CD14-positive monocyte (primary cell): ENCODE results near the gene ATP2C2. TPM values are rescaled to one million over a fixed set of nuclear protein-coding genes. Genes with fewer than 3 reads are reported as not detected.

Experiments used
- DNase-seq, 3 donors: peaks; one replicate each; pipeline ENCODE4 v3.0.0-alpha.2; 2011 to 2022
- H2AFZ ChIP-seq: 2 replicates; pipeline ENCODE4 v1.6.0; 2012; ENCODE audit warnings: mild to moderate bottlenecking, low read depth, low read length, inconsistent platforms; ENCODE audit not compliant: insufficient read depth, poor library complexity, severe bottlenecking
- H3K27ac ChIP-seq, 2 donors: 1 replicate in 1 of 2; 2 replicates in 1 of 2; pipeline ENCODE4 v1.5.1; 2012 to 2013; ENCODE audit warnings: low read length in 2 of 2, control low read depth in 1 of 2, inconsistent platforms in 1 of 2, low read depth in 1 of 2, mild to moderate bottlenecking in 1 of 2
- H3K27me3 ChIP-seq, 2 donors: one replicate each; pipeline versions ENCODE4 v1.6.0 to v1.6.1; 2011 to 2013; ENCODE audit warnings: low read length in 2 of 2; ENCODE audit not compliant: control insufficient read depth in 2 of 2, insufficient read depth in 2 of 2
- H3K36me3 ChIP-seq, 2 donors: replicated peaks in 1 of 2; 1 replicate in 1 of 2; 2 replicates in 1 of 2; pipeline versions ENCODE4 v1.5.1 to v1.6.1; 2012 to 2013; ENCODE audit warnings: low read length in 2 of 2, control low read depth in 1 of 2, inconsistent platforms in 1 of 2, mild to moderate bottlenecking in 1 of 2; ENCODE audit not compliant: insufficient read depth in 2 of 2, control insufficient read depth in 1 of 2
- H3K4me1 ChIP-seq, 2 donors: 1 replicate in 1 of 2; 2 replicates in 1 of 2; pipeline versions ENCODE4 v1.5.1 to v1.6.1; 2012 to 2013; ENCODE audit warnings: low read length in 2 of 2, control low read depth in 1 of 2, inconsistent platforms in 1 of 2, mild to moderate bottlenecking in 1 of 2, moderate library complexity in 1 of 2; ENCODE audit not compliant: insufficient read depth in 2 of 2, control insufficient read depth in 1 of 2
- H3K4me2 ChIP-seq: replicated peaks from 2 replicates; pipeline ENCODE3; 2012; ENCODE audit warnings: low read length, moderate library complexity, mild to moderate bottlenecking; ENCODE audit not compliant: poor library complexity, severe bottlenecking; ENCODE audit errors: extremely low read depth
- H3K4me3 ChIP-seq, 3 experiments: fragments of 200-600 bp in 1 of 3; sonication (generic) in 1 of 3; replicated peaks in 1 of 3; 1 replicate in 2 of 3; 2 replicates in 1 of 3; pipeline ENCODE4 v1.5.1; 2011 to 2013; ENCODE audit warnings: low read length in 3 of 3, mild to moderate bottlenecking in 3 of 3, control low read depth in 2 of 3, low read depth in 2 of 3, inconsistent platforms in 1 of 3, moderate library complexity in 1 of 3
- H3K79me2 ChIP-seq: 2 replicates; pipeline ENCODE4 v1.6.0; 2012; ENCODE audit warnings: mild to moderate bottlenecking, control low read depth, inconsistent platforms, low read length, moderate library complexity; ENCODE audit not compliant: insufficient read depth
- H3K9ac ChIP-seq: 2 replicates; pipeline ENCODE4 v1.6.0; 2017; ENCODE audit warnings: low read length, mild to moderate bottlenecking; ENCODE audit not compliant: insufficient read depth, poor library complexity, severe bottlenecking
- H3K9me3 ChIP-seq, 2 donors: replicated peaks in 1 of 2; 1 replicate in 1 of 2; 2 replicates in 1 of 2; pipeline versions ENCODE4 v1.5.1 to v1.6.1; 2012 to 2013; ENCODE audit warnings: low read length in 2 of 2, control low read depth in 1 of 2; ENCODE audit not compliant: control insufficient read depth in 1 of 2, insufficient read depth in 1 of 2
- H4K20me1 ChIP-seq: 2 replicates; pipeline ENCODE4 v1.6.0; 2012; ENCODE audit warnings: mild to moderate bottlenecking, low read length, control low read depth, moderate library complexity; ENCODE audit not compliant: insufficient read depth
- H3K27ac Mint-ChIP-seq, 7 donors: one replicate each; pipeline ENCODE4 v1.8.0; 2020; ENCODE audit warnings: mild to moderate bottlenecking in 7 of 7, mixed read lengths in 7 of 7, moderate library complexity in 6 of 7, inconsistent platforms in 2 of 7
- H3K27me3 Mint-ChIP-seq, 3 donors: one replicate each; pipeline ENCODE4 v1.8.0; 2021 to 2022; ENCODE audit warnings: low read depth in 3 of 3, mild to moderate bottlenecking in 3 of 3, mixed read lengths in 3 of 3, moderate library complexity in 3 of 3, inconsistent platforms in 1 of 3
- H3K36me3 Mint-ChIP-seq, 2 donors: one replicate each; pipeline ENCODE4 v1.8.0; 2020; ENCODE audit warnings: mixed read lengths in 2 of 2, inconsistent platforms in 1 of 2, mild to moderate bottlenecking in 1 of 2
- H3K4me1 Mint-ChIP-seq: one replicate; pipeline ENCODE4 v1.8.0; 2020; ENCODE audit warnings: mild to moderate bottlenecking, mixed read lengths
- H3K4me3 Mint-ChIP-seq, 2 donors: one replicate each; pipeline ENCODE4 v1.8.0; 2020; ENCODE audit warnings: mild to moderate bottlenecking in 2 of 2, mixed read lengths in 2 of 2, moderate library complexity in 1 of 2
- H3K9me3 Mint-ChIP-seq, 7 donors: one replicate each; pipeline ENCODE4 v1.8.0; 2020 to 2022; ENCODE audit warnings: mixed read lengths in 7 of 7, mild to moderate bottlenecking in 6 of 7, moderate library complexity in 6 of 7, inconsistent platforms in 2 of 7
- CTCF ChIP-seq: fragments of 200-600 bp; IDR thresholded peaks from one replicate; pipeline ENCODE4 v1.8.0; 2022; ENCODE audit warnings: antibody characterized with exemption, mild to moderate bottlenecking
- WGBS: methylation state at CpG from one replicate; pipeline ENCODE4 v1.1.5; 2013; ENCODE audit warnings: missing lambda C conversion rate; ENCODE audit not compliant: insufficient coverage; 5-methylcytosine and 5-hydroxymethylcytosine counted together
- intact Hi-C, 2 donors: fragments of 100-400 bp; cut with micrococcal nuclease; formaldehyde crosslinking; loops; one replicate each; pipeline versions ENCODE4 v1.15.0 to v1.15.1; 2023
- polyA plus RNA-seq, 3 donors: library from polyadenylated mRNA; depleted of rRNA in 1 of 3; unstranded in 2 of 3; stranded (reverse) in 1 of 3; fragments of 300-500 nt in 2 of 3; fragments of >200 nt in 1 of 3; fragmentation: Illumina TruSeq in 2 of 3; gene quantifications; 1 replicate in 2 of 3; 2 replicates in 1 of 3; pipeline ENCODE4 v1.2.3, GENCODE V29; 2012 to 2021

ATP2C2 gene
- polyA plus RNA-seq, 3 donors, result 0.05 TPM; not detected in 2

- peaks cover 0 to 3% (median 0%) of the 10 kb centered on the region in 7 donors for H3K9me3 Mint-ChIP-seq
- no peak overlapping the region for H3K27ac Mint-ChIP-seq
- H3K9me3 ChIP-seq, result no peaks in the 10 kb centered on the region
- H3K4me3 ChIP-seq, result no peak overlapping the region
- H3K36me3 ChIP-seq, result no peaks in the 10 kb centered on the region
- H3K27me3 ChIP-seq, result peaks cover 0 to 5% of the 10 kb centered on the region in 2 donors
- WGBS, result 100% methylated on average over 2 of the region's 16 CpGs
- H3K9ac ChIP-seq, result no peak overlapping the region
- H3K4me3 Mint-ChIP-seq, result no peak overlapping the region
- no peak for DNase-seq
- H3K36me3 Mint-ChIP-seq, result no peaks in the 10 kb centered on the region
- H3K4me1 ChIP-seq, result peaks cover 4 to 8% of the 10 kb centered on the region in 2 donors
- H4K20me1 ChIP-seq, result no peaks in the 10 kb centered on the region
- no peak overlapping the region for H2AFZ ChIP-seq
- H3K4me1 Mint-ChIP-seq, result peaks cover 3% of the 10 kb centered on the region
- no peak overlapping the region for H3K4me2 ChIP-seq
- intact Hi-C loops, result no loop called here
- no peak for TF ChIP-seq CTCF
- peaks cover 9 to 23% (median 20%) of the 10 kb centered on the region in 3 donors for H3K27me3 Mint-ChIP-seq
- H3K27ac ChIP-seq, result no peak overlapping the region
- H3K79me2 ChIP-seq, result no peaks in the 10 kb centered on the region
Measured at GRCh38 chr16:84350685-84351400, 17.5 kb upstream of the ATP2C2 start.

DNA sequence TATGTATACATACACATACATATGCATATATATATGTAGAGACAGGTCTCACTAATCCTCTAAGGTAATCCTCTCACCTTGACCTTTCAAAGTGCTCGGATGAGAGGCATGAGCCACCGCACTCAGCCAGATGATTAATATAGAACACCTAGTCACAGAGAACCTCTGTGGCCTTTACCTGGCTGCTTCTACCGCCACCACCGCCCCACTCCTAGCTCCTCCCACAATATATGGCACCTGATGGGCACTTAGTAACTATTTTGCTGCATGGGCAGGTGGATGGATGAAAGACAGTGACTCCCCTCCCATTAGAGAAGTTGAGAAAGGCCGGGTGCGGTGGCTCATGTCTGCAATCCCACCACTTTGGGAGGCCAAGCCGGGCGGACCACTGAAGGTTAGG lies 16.7 kb upstream of the ATP2C2 start:
- no peak for TF ChIP-seq CTCF

More for the DNA sequence above, 16.7 kb upstream of the ATP2C2 start:
- H3K27ac Mint-ChIP-seq, result no peak overlapping the region
- DNase-seq, result no peak
- intact Hi-C loops, result no loop called here
- Histone ChIP-seq H3K4me3 (no peak overlapping the region), H3K27me3 (peaks cover 0 to 9% of the 10 kb centered on the region in 2 donors), H3K9ac (no peak overlapping the region), H3K36me3 (no peaks in the 10 kb centered on the region), H3K79me2 (no peaks in the 10 kb centered on the region), H3K4me1 (peaks cover 11 to 12% of the 10 kb centered on the region in 2 donors), H3K27ac (no peak overlapping the region), H3K4me2 (no peak overlapping the region), H2AFZ (no peak overlapping the region), H4K20me1 (no peaks in the 10 kb centered on the region), H3K9me3 (no peaks in the 10 kb centered on the region)
- peaks cover 0 to 3% (median 0%) of the 10 kb centered on the region in 7 donors for H3K9me3 Mint-ChIP-seq
- H3K4me1 Mint-ChIP-seq, result peaks cover 5% of the 10 kb centered on the region
- WGBS, result 90% methylated on average over 2 of the region's 8 CpGs
- H3K4me3 Mint-ChIP-seq, result no peak overlapping the region
- peaks cover 12 to 29% (median 23%) of the 10 kb centered on the region in 3 donors for H3K27me3 Mint-ChIP-seq
- H3K36me3 Mint-ChIP-seq, result no peaks in the 10 kb centered on the region
